Measurements from ENCODE around the gene POTEI. TPM values are rescaled to one million over a fixed set of nuclear protein-coding genes. Genes with fewer than 3 reads are reported as not detected.
A peak's percentile ranks its signal among the peaks of the same experiment; 100 is the strongest.
"Not testable (repeated sequence)": the region's sequence is repeated elsewhere in the genome, so short reads cannot be mapped to it uniquely, and the experiment has no call there.

Gene POTEI
- total RNA-seq, 2 donors from 2014 or later: not detected

- H3K9me3 Mint-ChIP-seq; H3K36me3 Mint-ChIP-seq; H3K27ac Mint-ChIP-seq; ATAC-seq; DNase-seq (ENCODE audit: low spot score in 2 of 2): not testable (repeated sequence)
These were observed 9.5 kb upstream of the POTEI start for GRCh38 chr2:130518516-130519106.

- DNase-seq (ENCODE audit: low spot score in 2 of 2); H3K9me3 Mint-ChIP-seq; H3K36me3 Mint-ChIP-seq; H3K27ac Mint-ChIP-seq; ATAC-seq: not testable (repeated sequence)
These were observed 2.8 kb upstream of the POTEI start for GRCh38 chr2:130511747-130512451.

GRCh38 chr2:130510807-130511746 is 1.9 kb upstream of the POTEI start:
- not testable (repeated sequence) for H3K36me3 Mint-ChIP-seq; H3K9me3 Mint-ChIP-seq; H3K27ac Mint-ChIP-seq; ATAC-seq; DNase-seq (ENCODE audit: low spot score in 2 of 2)

GRCh38 chr2:130491073-130491472 is 18.1 kb downstream of the POTEI start:
- ATAC-seq; H3K9me3 Mint-ChIP-seq; H3K27ac Mint-ChIP-seq; H3K36me3 Mint-ChIP-seq; DNase-seq (ENCODE audit: low spot score in 2 of 2): not testable (repeated sequence)

- H3K36me3 Mint-ChIP-seq; DNase-seq (ENCODE audit: low spot score in 2 of 2); ATAC-seq; H3K9me3 Mint-ChIP-seq; H3K27ac Mint-ChIP-seq: not testable (repeated sequence)
These were observed 53.7 kb downstream of the POTEI start for GRCh38 chr2:130455413-130455812.

- not testable (repeated sequence) for ATAC-seq; DNase-seq (ENCODE audit: low spot score in 2 of 2); H3K9me3 Mint-ChIP-seq; H3K36me3 Mint-ChIP-seq; H3K27ac Mint-ChIP-seq
These were observed 54.4 kb downstream of the POTEI start for GRCh38 chr2:130454712-130455083.

- H3K36me3 Mint-ChIP-seq; ATAC-seq; H3K27ac Mint-ChIP-seq; DNase-seq (ENCODE audit: low spot score in 2 of 2); H3K9me3 Mint-ChIP-seq: not testable (repeated sequence)
These were observed 55.0 kb downstream of the POTEI start for GRCh38 chr2:130453955-130454711.

- not testable (repeated sequence) for H3K9me3 Mint-ChIP-seq; H3K36me3 Mint-ChIP-seq; DNase-seq (ENCODE audit: low spot score in 2 of 2); ATAC-seq; H3K27ac Mint-ChIP-seq
These were observed 56.2 kb downstream of the POTEI start for GRCh38 chr2:130452897-130453296.

GRCh38 chr2:130451823-130452222 is 57.3 kb downstream of the POTEI start:
- not testable (repeated sequence) for H3K27ac Mint-ChIP-seq; H3K9me3 Mint-ChIP-seq; DNase-seq (ENCODE audit: low spot score in 2 of 2); ATAC-seq; H3K36me3 Mint-ChIP-seq

- not testable (repeated sequence) for H3K27ac Mint-ChIP-seq; H3K36me3 Mint-ChIP-seq; DNase-seq (ENCODE audit: low spot score in 2 of 2); H3K9me3 Mint-ChIP-seq; ATAC-seq
These were observed 57.9 kb downstream of the POTEI start for GRCh38 chr2:130451278-130451677.

GRCh38 chr2:130450366-130450765 is 58.8 kb downstream of the POTEI start:
- H3K27ac Mint-ChIP-seq; H3K36me3 Mint-ChIP-seq; DNase-seq (ENCODE audit: low spot score in 2 of 2); H3K9me3 Mint-ChIP-seq; ATAC-seq: not testable (repeated sequence)

GRCh38 chr2:130427631-130428030 is 81.5 kb downstream of the POTEI start:
- H3K36me3 Mint-ChIP-seq, H3K27ac Mint-ChIP-seq, H3K9me3 Mint-ChIP-seq: not testable (repeated sequence)
- ATAC-seq: peak; percentile 26 to 44
- peak in 1 of 2 donors; percentile 17 for DNase-seq (ENCODE audit: low spot score in 2 of 2)

GRCh38 chr2:130418845-130419244 is 90.3 kb downstream of the POTEI start:
- not testable (repeated sequence) for ATAC-seq; H3K36me3 Mint-ChIP-seq; H3K27ac Mint-ChIP-seq; DNase-seq (ENCODE audit: low spot score in 2 of 2); H3K9me3 Mint-ChIP-seq

GRCh38 chr2:130416693-130417092 is 92.4 kb downstream of the POTEI start:
- H3K36me3 Mint-ChIP-seq, H3K9me3 Mint-ChIP-seq, ATAC-seq, H3K27ac Mint-ChIP-seq: not testable (repeated sequence)
- peak in 1 of 2 donors; percentile 38 for DNase-seq (ENCODE audit: low spot score in 2 of 2)
